ENCODE results near the gene DDX1. TPM values are rescaled to one million over a fixed set of nuclear protein-coding genes. Genes with fewer than 3 reads are reported as not detected.

The DDX1 gene
- total RNA-seq, 1 experiment from 2014 or later = 163 TPM

GRCh38 chr2:15622214-15622613, 30.5 kb downstream of the DDX1 start:
- Histone ChIP-seq H3K36me3 (ENCODE audit: control insufficient read depth, insufficient read depth, low read length) (peaks cover 3% of the 10 kb centered on the region; the same call in 1 of the 2 replicates), H3K4me3 (ENCODE audit: low read depth, low read length) (no peak overlapping the region), H3K9me3 (no peaks in the 10 kb centered on the region; the same call in 1 of the 2 replicates), H3K4me1 (no peaks in the 10 kb centered on the region), H3K27me3 (replicated peaks; ENCODE audit: control insufficient read depth, insufficient read depth, low read length) (no peaks in the 10 kb centered on the region)
- peaks cover 72% of the 10 kb centered on the region for H3K36me3 Mint-ChIP-seq (ENCODE audit: insufficient read depth, unreplicated experiment)
- intact Hi-C loops (cut with micrococcal nuclease; ENCODE audit: unreplicated experiment) = no loop called here
- no peaks in the 10 kb centered on the region for H3K9me3 Mint-ChIP-seq (ENCODE audit: unreplicated experiment)
- no peak for DNase-seq
- H3K27me3 Mint-ChIP-seq (ENCODE audit: insufficient read depth, unreplicated experiment) = no peaks in the 10 kb centered on the region
- no peaks in the 10 kb centered on the region for H3K4me1 Mint-ChIP-seq (ENCODE audit: low read depth, unreplicated experiment)
- TF ChIP-seq, protein P1, sequence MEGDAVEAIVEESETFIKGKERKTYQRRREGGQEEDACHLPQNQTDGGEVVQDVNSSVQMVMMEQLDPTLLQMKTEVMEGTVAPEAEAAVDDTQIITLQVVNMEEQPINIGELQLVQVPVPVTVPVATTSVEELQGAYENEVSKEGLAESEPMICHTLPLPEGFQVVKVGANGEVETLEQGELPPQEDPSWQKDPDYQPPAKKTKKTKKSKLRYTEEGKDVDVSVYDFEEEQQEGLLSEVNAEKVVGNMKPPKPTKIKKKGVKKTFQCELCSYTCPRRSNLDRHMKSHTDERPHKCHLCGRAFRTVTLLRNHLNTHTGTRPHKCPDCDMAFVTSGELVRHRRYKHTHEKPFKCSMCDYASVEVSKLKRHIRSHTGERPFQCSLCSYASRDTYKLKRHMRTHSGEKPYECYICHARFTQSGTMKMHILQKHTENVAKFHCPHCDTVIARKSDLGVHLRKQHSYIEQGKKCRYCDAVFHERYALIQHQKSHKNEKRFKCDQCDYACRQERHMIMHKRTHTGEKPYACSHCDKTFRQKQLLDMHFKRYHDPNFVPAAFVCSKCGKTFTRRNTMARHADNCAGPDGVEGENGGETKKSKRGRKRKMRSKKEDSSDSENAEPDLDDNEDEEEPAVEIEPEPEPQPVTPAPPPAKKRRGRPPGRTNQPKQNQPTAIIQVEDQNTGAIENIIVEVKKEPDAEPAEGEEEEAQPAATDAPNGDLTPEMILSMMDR (IDR thresholded peaks at IDR 0.05; ENCODE audit: insufficient read depth in 1 of 2, low read depth in 1 of 2, low read length in 1 of 2, severe bottlenecking in 1 of 2, unreplicated experiment in 1 of 2) = no peak
- H3K4me3 Mint-ChIP-seq (ENCODE audit: unreplicated experiment) = no peak overlapping the region
- ChIA-PET POLR2A (no interaction called here), CTCF (no interaction called here)
- no TSS peak for BruUV-seq (replicated peaks)
- H3K27ac Mint-ChIP-seq (ENCODE audit: unreplicated experiment) = no peak overlapping the region

- no peak for DNase-seq
- no TSS peak for BruUV-seq (replicated peaks)
- Mint-ChIP-seq H3K9me3 (ENCODE audit: unreplicated experiment) (no peaks in the 10 kb centered on the region), H3K27me3 (ENCODE audit: insufficient read depth, unreplicated experiment) (no peaks in the 10 kb centered on the region), H3K4me3 (ENCODE audit: unreplicated experiment) (no peak overlapping the region), H3K4me1 (ENCODE audit: low read depth, unreplicated experiment) (no peaks in the 10 kb centered on the region), H3K27ac (ENCODE audit: unreplicated experiment) (no peak overlapping the region), H3K36me3 (ENCODE audit: insufficient read depth, unreplicated experiment) (peaks cover 78% of the 10 kb centered on the region)
- H3K36me3 ChIP-seq (ENCODE audit: control insufficient read depth, insufficient read depth, low read length) = peaks cover 3% of the 10 kb centered on the region; the same call in 1 of the 2 replicates
- ChIA-PET CTCF (no interaction called here), POLR2A (no interaction called here)
- TF ChIP-seq, protein P1 (IDR thresholded peaks at IDR 0.05; ENCODE audit: insufficient read depth in 1 of 2, low read depth in 1 of 2, low read length in 1 of 2, severe bottlenecking in 1 of 2, unreplicated experiment in 1 of 2) = no peak
- no peaks in the 10 kb centered on the region; the same call in 1 of the 2 replicates for H3K9me3 ChIP-seq
- no peaks in the 10 kb centered on the region for H3K27me3 ChIP-seq (replicated peaks; ENCODE audit: control insufficient read depth, insufficient read depth, low read length)
- H3K4me3 ChIP-seq (ENCODE audit: low read depth, low read length) = no peak overlapping the region
- intact Hi-C loops (cut with micrococcal nuclease; ENCODE audit: unreplicated experiment) = no loop called here
- no peaks in the 10 kb centered on the region for H3K4me1 ChIP-seq
Measured at GRCh38 chr2:15622614-15623480, 31.2 kb downstream of the DDX1 start.

- H3K4me3 ChIP-seq (ENCODE audit: low read depth, low read length) = no peak overlapping the region
- H3K4me3 Mint-ChIP-seq (ENCODE audit: unreplicated experiment) = no peak overlapping the region
- TF ChIP-seq, protein P1 (IDR thresholded peaks at IDR 0.05; ENCODE audit: insufficient read depth in 1 of 2, low read depth in 1 of 2, low read length in 1 of 2, severe bottlenecking in 1 of 2, unreplicated experiment in 1 of 2) = no peak
- no peaks in the 10 kb centered on the region; the same call in 1 of the 2 replicates for H3K9me3 ChIP-seq
- no TSS peak for BruUV-seq (replicated peaks)
- H3K27me3 Mint-ChIP-seq (ENCODE audit: insufficient read depth, unreplicated experiment) = no peaks in the 10 kb centered on the region
- H3K4me1 ChIP-seq = no peaks in the 10 kb centered on the region
- no peak overlapping the region for H3K27ac Mint-ChIP-seq (ENCODE audit: unreplicated experiment)
- H3K36me3 ChIP-seq (ENCODE audit: control insufficient read depth, insufficient read depth, low read length) = peaks cover 2% of the 10 kb centered on the region; the same call in 1 of the 2 replicates
- ChIA-PET CTCF (no interaction called here), POLR2A (no interaction called here)
- no peaks in the 10 kb centered on the region for H3K27me3 ChIP-seq (replicated peaks; ENCODE audit: control insufficient read depth, insufficient read depth, low read length)
- DNase-seq = no peak
- peaks cover 80% of the 10 kb centered on the region for H3K36me3 Mint-ChIP-seq (ENCODE audit: insufficient read depth, unreplicated experiment)
- intact Hi-C loops (cut with micrococcal nuclease; ENCODE audit: unreplicated experiment) = no loop called here
- H3K4me1 Mint-ChIP-seq (ENCODE audit: low read depth, unreplicated experiment) = no peaks in the 10 kb centered on the region
- H3K9me3 Mint-ChIP-seq (ENCODE audit: unreplicated experiment) = no peaks in the 10 kb centered on the region
Measured at GRCh38 chr2:15623481-15623796, 31.8 kb downstream of the DDX1 start.

Measured in Caco-2 (cell line).